Measurements from ENCODE around the gene TTYH2.

Gene TTYH2

GRCh38 chr17:74194682-74195081, 18.7 kb upstream of the TTYH2 start:
- no peak for DNase-seq (ENCODE audit: low spot score)
- TF ChIP-seq CTCF (IDR thresholded peaks at IDR 0.05; ENCODE audit: extremely low read depth, missing control alignments): no peak

GRCh38 chr17:74196541-74197317, 16.6 kb upstream of the TTYH2 start:
- DNase-seq (ENCODE audit: low spot score): no peak
- TF ChIP-seq CTCF (IDR thresholded peaks at IDR 0.05; ENCODE audit: extremely low read depth, missing control alignments): no peak

- TF ChIP-seq CTCF (IDR thresholded peaks at IDR 0.05; ENCODE audit: extremely low read depth, missing control alignments): no peak
- no peak for DNase-seq (ENCODE audit: low spot score)
Observed at GRCh38 chr17:74197801-74198200, 15.6 kb upstream of the TTYH2 start.

GRCh38 chr17:74198694-74199093, 14.7 kb upstream of the TTYH2 start:
- peak; percentile 46 for DNase-seq (ENCODE audit: low spot score)
- TF ChIP-seq CTCF (IDR thresholded peaks at IDR 0.05; ENCODE audit: extremely low read depth, missing control alignments): no peak

GRCh38 chr17:74199306-74200092, 13.9 kb upstream of the TTYH2 start:
- peak; percentile 76 for DNase-seq (ENCODE audit: low spot score)
- peak; percentile 88 for TF ChIP-seq CTCF (IDR thresholded peaks at IDR 0.05; ENCODE audit: extremely low read depth, missing control alignments)

- TF ChIP-seq CTCF (IDR thresholded peaks at IDR 0.05; ENCODE audit: extremely low read depth, missing control alignments): no peak
- DNase-seq (ENCODE audit: low spot score): no peak
Observed at GRCh38 chr17:74200112-74200511, 13.3 kb upstream of the TTYH2 start.

GRCh38 chr17:74201250-74201649, 12.1 kb upstream of the TTYH2 start:
- DNase-seq (ENCODE audit: low spot score): no peak
- TF ChIP-seq CTCF (IDR thresholded peaks at IDR 0.05; ENCODE audit: extremely low read depth, missing control alignments): no peak
